ENCODE measurements around the gene KRTAP2-1.
A peak's percentile ranks its signal among the peaks of the same experiment; 100 is the strongest.
"Not testable (repeated sequence)": the region's sequence is repeated elsewhere in the genome, so short reads cannot be mapped to it uniquely, and the experiment has no call there.

Gene KRTAP2-1

GRCh38 chr17:41065829-41066624 is 18.9 kb upstream of the KRTAP2-1 start, which contains the start of gene KRTAP2-4:
Gene KRTAP2-4 (minus strand): TSS chr17:41065879. CDS start chr17:41065845, 34 bp downstream.
- Histone ChIP-seq H3K36me3 (ENCODE audit: low read depth) (no peaks in the 10 kb centered on the region), H3K27me3 (ENCODE audit: insufficient read depth, poor library complexity, severe bottlenecking) (no peaks in the 10 kb centered on the region), H3K9me3 (ENCODE audit: severe bottlenecking) (no peaks in the 10 kb centered on the region), H3K4me3 (ENCODE audit: severe bottlenecking) (no peak within 1 kb of the TSS), H3K27ac (ENCODE audit: poor library complexity, severe bottlenecking) (peak within 1 kb of the TSS; percentile 28), H3K4me1 (ENCODE audit: insufficient read depth, poor library complexity, severe bottlenecking) (peaks cover 23% of the 10 kb centered on the region)
- peak; percentile 79 for ATAC-seq (ENCODE audit: low read depth)
- TF ChIP-seq CTCF (IDR thresholded peaks at IDR 0.05; ENCODE audit: poor library complexity, severe bottlenecking): no peak
- no peak for DNase-seq (ENCODE audit: low spot score)

- not testable (repeated sequence) for H3K27ac ChIP-seq (ENCODE audit: poor library complexity, severe bottlenecking); H3K27me3 ChIP-seq (ENCODE audit: insufficient read depth, poor library complexity, severe bottlenecking); H3K9me3 ChIP-seq (ENCODE audit: severe bottlenecking); ATAC-seq (ENCODE audit: low read depth); H3K36me3 ChIP-seq (ENCODE audit: low read depth); DNase-seq (ENCODE audit: low spot score); H3K4me3 ChIP-seq (ENCODE audit: severe bottlenecking)
- peaks cover 32% of the 10 kb centered on the region for H3K4me1 ChIP-seq (ENCODE audit: insufficient read depth, poor library complexity, severe bottlenecking)
These were observed 18.0 kb upstream of the KRTAP2-1 start for GRCh38 chr17:41065016-41065689.

- DNase-seq (ENCODE audit: low spot score) (no peak), ATAC-seq (ENCODE audit: low read depth) (no peak)
- Histone ChIP-seq H3K9me3 (ENCODE audit: severe bottlenecking) (no peaks in the 10 kb centered on the region), H3K4me3 (ENCODE audit: severe bottlenecking) (no peak overlapping the region), H3K36me3 (ENCODE audit: low read depth) (no peaks in the 10 kb centered on the region), H3K27me3 (ENCODE audit: insufficient read depth, poor library complexity, severe bottlenecking) (no peaks in the 10 kb centered on the region), H3K27ac (ENCODE audit: poor library complexity, severe bottlenecking) (no peak overlapping the region), H3K4me1 (ENCODE audit: insufficient read depth, poor library complexity, severe bottlenecking) (peaks cover 38% of the 10 kb centered on the region)
- no peak for TF ChIP-seq CTCF (IDR thresholded peaks at IDR 0.05; ENCODE audit: poor library complexity, severe bottlenecking)
These were observed 17.2 kb upstream of the KRTAP2-1 start for GRCh38 chr17:41064301-41064700.

GRCh38 chr17:41063449-41063848 is 16.3 kb upstream of the KRTAP2-1 start:
- no peak for TF ChIP-seq CTCF (IDR thresholded peaks at IDR 0.05; ENCODE audit: poor library complexity, severe bottlenecking)
- DNase-seq (ENCODE audit: low spot score) (no peak), ATAC-seq (ENCODE audit: low read depth) (no peak)
- Histone ChIP-seq H3K27me3 (ENCODE audit: insufficient read depth, poor library complexity, severe bottlenecking) (no peaks in the 10 kb centered on the region), H3K4me3 (ENCODE audit: severe bottlenecking) (no peak overlapping the region), H3K4me1 (ENCODE audit: insufficient read depth, poor library complexity, severe bottlenecking) (peaks cover 46% of the 10 kb centered on the region), H3K9me3 (ENCODE audit: severe bottlenecking) (no peaks in the 10 kb centered on the region), H3K27ac (ENCODE audit: poor library complexity, severe bottlenecking) (no peak overlapping the region), H3K36me3 (ENCODE audit: low read depth) (no peaks in the 10 kb centered on the region)

- DNase-seq (ENCODE audit: low spot score): no peak
These were observed 14.8 kb upstream of the KRTAP2-1 start for GRCh38 chr17:41061964-41062363.

More at GRCh38 chr17:41061964-41062363, 14.8 kb upstream of the KRTAP2-1 start:
- ATAC-seq (ENCODE audit: low read depth): peak; percentile 29; the same call in 1 of the 3 replicates
- Histone ChIP-seq H3K27me3 (ENCODE audit: insufficient read depth, poor library complexity, severe bottlenecking) (no peaks in the 10 kb centered on the region), H3K36me3 (ENCODE audit: low read depth) (no peaks in the 10 kb centered on the region), H3K4me3 (ENCODE audit: severe bottlenecking) (no peak overlapping the region), H3K4me1 (ENCODE audit: insufficient read depth, poor library complexity, severe bottlenecking) (peaks cover 50% of the 10 kb centered on the region), H3K9me3 (ENCODE audit: severe bottlenecking) (no peaks in the 10 kb centered on the region), H3K27ac (ENCODE audit: poor library complexity, severe bottlenecking) (peak overlapping the region; percentile 95)
- TF ChIP-seq CTCF (IDR thresholded peaks at IDR 0.05; ENCODE audit: poor library complexity, severe bottlenecking): no peak
